NT2/D1 (cell line): ENCODE measurements around the gene AQP1.

Experiments used
- SUZ12 ChIP-seq: IDR thresholded peaks from 2 replicates; pipeline ENCODE4 v1.6.1; 2011; ENCODE audit not compliant: insufficient read length, insufficient read depth; ENCODE audit errors: extremely low read depth
- YY1 ChIP-seq: IDR thresholded peaks from 2 replicates; pipeline ENCODE4 v1.6.1; 2011; ENCODE audit not compliant: insufficient read length, insufficient read depth
- ZNF274 ChIP-seq: IDR thresholded peaks from 2 replicates; pipeline ENCODE4 v1.6.1; 2011; ENCODE audit warnings: mild to moderate bottlenecking, low read depth, low read length

DNA sequence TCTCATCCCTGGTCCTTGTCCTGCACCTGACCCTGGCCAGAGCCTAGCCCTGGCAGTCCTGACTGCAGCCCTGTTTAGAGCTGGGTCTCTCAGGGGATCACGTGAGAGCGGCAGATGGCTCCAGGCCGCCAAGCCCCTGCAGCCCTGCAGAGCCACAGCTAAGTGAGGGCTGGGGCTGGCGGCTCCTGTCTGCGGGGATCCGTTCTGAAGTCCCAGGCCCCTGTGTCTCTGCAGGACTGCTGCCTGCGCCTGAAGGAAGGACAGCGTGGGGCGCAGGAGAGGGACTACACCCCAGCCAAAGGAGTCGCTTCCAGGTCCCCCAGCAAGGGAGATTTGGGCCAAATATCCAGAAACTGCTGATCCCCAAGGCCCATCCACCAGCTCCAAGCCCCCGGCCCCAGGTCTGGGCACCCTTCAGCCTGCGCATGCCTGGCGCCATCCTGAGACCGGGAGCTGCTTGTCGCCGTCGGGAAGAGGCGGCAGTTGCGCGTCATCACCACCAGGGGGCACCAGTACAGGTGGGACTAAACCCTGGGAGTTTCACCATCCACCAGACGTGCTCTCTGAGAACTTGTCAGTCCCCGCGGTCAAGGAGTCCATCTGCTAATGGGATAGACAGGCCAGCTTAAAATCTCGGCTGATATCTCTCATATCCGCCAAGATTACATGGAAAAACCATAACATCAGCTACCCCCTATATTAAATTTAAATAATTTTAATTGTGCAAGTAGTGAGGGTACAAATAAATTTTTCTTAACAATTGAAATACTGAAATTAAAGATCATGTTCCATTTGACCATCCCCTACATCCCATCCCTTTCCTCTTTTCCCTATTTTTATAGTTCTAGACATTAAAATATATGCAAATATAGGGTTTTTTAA, 27.0 kb downstream of the AQP1 start:
- TF ChIP-seq YY1 = no peak
- TF ChIP-seq ZNF274 = no peak
- TF ChIP-seq SUZ12 = no peak
